ENCODE results near the gene ILKAP.
A peak's percentile ranks its signal among the peaks of the same experiment; 100 is the strongest.

The ILKAP gene

GRCh38 chr2:238141541-238142318 lies 61.8 kb downstream of the ILKAP start:
- no peak for DNase-seq (ENCODE audit: extremely low read depth, low read depth)
- TF ChIP-seq CTCF (IDR thresholded peaks at IDR 0.05; ENCODE audit: low read depth, low read length), result no peak

DNA sequence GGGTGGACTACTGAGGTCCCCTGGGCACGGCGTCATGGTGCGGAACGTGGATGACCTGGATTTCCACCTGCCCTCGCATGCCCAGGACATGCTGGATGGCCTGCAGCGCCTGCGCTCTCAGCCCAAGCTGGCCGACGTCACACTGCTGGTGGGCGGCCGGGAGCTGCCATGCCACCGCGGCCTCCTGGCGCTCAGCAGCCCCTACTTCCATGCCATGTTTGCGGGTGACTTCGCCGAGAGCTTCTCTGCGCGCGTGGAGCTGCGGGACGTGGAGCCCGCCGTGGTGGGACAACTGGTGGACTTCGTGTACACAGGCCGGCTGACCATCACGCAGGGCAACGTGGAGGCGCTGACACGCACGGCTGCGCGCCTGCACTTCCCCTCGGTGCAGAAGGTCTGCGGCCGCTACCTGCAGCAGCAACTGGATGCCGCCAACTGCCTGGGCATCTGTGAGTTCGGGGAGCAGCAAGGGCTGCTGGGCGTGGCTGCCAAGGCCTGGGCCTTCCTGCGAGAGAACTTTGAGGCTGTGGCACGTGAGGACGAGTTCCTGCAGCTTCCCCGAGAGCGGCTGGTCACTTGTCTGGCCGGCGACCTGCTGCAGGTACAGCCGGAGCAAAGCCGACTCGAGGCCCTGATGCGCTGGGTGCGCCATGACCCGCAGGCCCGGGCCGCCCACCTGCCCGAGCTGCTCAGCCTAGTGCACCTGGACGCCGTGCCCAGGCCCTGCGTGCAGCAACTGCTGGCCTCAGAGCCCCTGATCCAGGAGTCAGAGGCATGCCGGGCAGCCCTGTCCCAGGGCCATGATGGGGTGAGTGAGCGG lies 62.6 kb downstream of the ILKAP start:
- DNase-seq (ENCODE audit: extremely low read depth, low read depth), result no peak
- TF ChIP-seq CTCF (IDR thresholded peaks at IDR 0.05; ENCODE audit: low read depth, low read length), result no peak

DNA sequence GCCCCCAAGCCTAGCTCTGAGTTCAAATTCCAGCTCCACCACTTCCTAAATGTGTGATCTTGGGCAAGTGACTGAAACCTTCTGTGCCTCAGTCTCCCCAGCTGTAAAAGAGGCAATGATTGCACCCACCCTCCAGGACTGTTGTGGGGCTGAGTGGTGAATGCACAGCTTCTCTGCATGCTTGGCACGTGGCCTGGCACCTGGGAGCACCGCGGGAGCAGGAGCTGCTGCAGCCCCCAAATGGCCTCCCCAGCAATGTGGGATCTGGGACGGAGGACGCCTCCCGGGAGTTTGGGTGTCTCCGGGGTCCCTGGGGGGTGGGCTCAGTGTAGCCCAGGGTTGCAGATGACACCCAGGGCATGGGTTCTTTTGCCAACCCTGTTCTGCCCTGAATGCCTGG lies 63.5 kb downstream of the ILKAP start:
- no peak for DNase-seq (ENCODE audit: extremely low read depth, low read depth)
- no peak for TF ChIP-seq CTCF (IDR thresholded peaks at IDR 0.05; ENCODE audit: low read depth, low read length)

DNA sequence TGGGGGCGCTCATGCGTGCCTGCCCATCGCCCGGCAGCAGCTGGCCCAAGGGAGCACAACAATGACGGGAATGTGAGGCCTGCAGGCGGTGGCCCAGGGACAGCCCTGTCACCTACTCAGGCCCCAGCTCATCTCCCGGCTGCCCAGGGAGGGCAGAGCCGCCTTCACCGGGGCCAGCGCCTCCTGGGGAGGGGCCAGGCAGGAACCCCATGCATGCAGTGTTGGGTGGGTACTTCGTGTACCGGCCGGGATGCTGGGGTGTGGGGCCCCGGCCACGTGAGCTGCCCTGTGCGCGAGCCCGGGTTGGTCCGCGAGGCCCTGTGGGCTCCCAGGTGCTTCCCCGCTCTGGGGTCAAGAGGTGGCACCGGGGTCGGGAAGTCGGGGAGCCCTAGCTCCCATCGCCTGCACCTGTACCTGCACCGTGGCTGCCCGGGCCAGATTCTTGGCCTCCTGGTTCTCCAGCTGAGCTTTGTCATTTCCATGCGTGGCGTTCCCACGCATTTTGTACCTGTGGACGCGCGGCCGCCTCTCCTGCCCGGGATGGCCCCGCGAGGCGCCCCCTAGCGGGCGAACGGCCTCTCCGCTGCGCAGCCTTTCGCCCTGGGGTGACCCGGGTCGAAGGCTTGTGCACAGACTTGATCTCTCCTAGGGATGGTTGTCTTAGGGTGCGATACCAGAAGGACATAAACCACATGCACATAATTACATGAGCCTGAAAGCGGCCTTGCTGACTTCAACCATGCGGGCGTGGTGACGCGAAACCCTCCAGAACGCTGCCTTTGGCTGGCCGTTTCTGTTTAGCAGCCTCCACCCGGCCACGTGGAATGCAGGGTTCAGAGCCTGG lies 64.1 kb downstream of the ILKAP start:
- no peak for DNase-seq (ENCODE audit: extremely low read depth, low read depth)
- TF ChIP-seq CTCF (IDR thresholded peaks at IDR 0.05; ENCODE audit: low read depth, low read length), result peak; percentile 41

DNA sequence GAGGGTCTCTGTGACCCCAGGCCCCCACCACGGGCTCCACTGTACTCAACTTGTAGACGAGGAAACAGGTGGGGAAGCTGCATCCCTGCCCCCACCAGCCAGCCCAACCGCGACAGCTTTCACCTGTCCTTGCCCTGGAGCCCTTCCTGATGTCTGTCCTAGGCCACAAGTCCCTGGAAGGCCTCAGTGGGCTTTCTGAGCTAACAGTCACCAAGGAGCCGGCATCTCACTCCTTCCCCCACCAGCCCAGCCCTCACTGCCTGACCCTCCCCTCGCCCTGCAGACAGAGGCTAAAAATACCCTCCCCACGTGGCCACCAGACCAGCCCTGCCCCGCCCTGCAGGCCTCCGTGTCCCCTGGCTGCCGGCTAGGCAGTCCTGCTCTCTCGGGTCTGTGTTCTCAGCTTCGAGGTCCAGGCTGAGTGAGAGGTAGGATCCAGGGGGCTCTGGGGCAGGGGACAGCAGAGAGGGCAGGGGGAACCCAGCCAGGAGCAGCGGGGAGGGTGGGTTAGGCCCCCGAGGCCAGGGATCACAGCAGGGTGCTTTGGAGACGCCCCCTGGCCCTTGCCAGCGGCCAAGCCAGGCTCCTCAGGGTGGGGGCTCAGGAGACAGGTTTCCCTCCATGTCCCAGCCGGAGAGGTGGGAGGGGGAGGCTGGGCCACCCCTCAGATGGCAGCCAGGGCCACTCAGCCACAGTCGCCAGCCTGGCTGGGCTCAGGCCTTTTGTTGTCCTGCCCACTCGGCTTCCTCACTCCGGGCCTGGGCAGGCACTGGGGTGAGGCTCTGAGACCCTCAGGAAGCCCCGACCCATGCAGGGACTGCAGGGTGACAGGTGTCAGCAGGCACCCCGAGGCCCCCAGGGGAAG lies 64.9 kb downstream of the ILKAP start, which contains the start of gene KLHL30:
Gene KLHL30, plus strand, starts transcription at position 338 of the 865 bp plus-strand sequence. CDS start 2,087 bp downstream, outside the sequence.
- TF ChIP-seq CTCF (IDR thresholded peaks at IDR 0.05; ENCODE audit: low read depth, low read length), result no peak
- DNase-seq (ENCODE audit: extremely low read depth, low read depth), result no peak

- no peak for TF ChIP-seq CTCF (IDR thresholded peaks at IDR 0.05; ENCODE audit: low read depth, low read length)
These were observed 65.6 kb downstream of the ILKAP start for GRCh38 chr2:238137885-238138284.

More at GRCh38 chr2:238137885-238138284, 65.6 kb downstream of the ILKAP start:
- no peak for DNase-seq (ENCODE audit: extremely low read depth, low read depth)
